Measurements from ENCODE around the gene PRMT7. TPM values are rescaled to one million over a fixed set of nuclear protein-coding genes. Genes with fewer than 3 reads are reported as not detected.

PRMT7 gene
- total and polyA plus RNA-seq, 2 donors from 2014 or later: 20.4 to 33.7 TPM

DNA sequence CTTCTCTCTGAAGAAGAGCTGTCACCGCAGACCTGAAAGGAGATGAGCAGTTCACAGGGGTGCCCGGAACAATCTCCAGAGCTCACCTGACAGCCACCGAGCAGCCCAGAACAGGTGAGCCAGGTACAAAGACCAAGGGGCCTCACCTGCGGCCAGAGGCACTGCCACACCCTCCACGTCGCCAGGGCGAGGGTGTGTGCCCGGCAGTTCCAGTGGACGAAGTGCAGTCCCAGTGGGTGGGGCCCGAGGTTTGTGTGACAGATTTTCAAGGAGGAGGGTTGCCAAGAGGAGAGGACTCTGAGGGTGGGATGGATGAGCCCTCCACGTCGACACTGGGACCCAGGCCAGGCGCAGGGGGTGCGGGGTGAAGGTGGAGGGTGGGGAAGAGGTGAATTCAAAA, 75.8 kb downstream of the PRMT7 start:
- Histone ChIP-seq H3K4me1 (ENCODE audit: control insufficient read depth in 2 of 3, insufficient read depth in 2 of 3, low read depth in 1 of 3, low read length in 3 of 3) (no peaks in the 10 kb centered on the region), H3K36me3 (ENCODE audit: control insufficient read depth in 2 of 3, insufficient read depth in 3 of 3, low read length in 3 of 3) (no peaks in the 10 kb centered on the region), H3K27me3 (ENCODE audit: control insufficient read depth, insufficient read depth, low read length) (no peaks in the 10 kb centered on the region), H3K9ac (ENCODE audit: low read length in 3 of 3) (no peak overlapping the region), H3K4me3 (ENCODE audit: low read length in 3 of 3) (no peak overlapping the region), H3K9me3 (ENCODE audit: control insufficient read depth in 2 of 3, insufficient read depth in 1 of 3, low read length in 3 of 3) (no peaks in the 10 kb centered on the region), H3K27ac (ENCODE audit: low read depth in 2 of 2, low read length in 2 of 2) (no peak overlapping the region)
- FAIRE-seq (no peak), DNase-seq (peak in 1 of 5 donors; percentile 57)
- TF ChIP-seq, protein P1, sequence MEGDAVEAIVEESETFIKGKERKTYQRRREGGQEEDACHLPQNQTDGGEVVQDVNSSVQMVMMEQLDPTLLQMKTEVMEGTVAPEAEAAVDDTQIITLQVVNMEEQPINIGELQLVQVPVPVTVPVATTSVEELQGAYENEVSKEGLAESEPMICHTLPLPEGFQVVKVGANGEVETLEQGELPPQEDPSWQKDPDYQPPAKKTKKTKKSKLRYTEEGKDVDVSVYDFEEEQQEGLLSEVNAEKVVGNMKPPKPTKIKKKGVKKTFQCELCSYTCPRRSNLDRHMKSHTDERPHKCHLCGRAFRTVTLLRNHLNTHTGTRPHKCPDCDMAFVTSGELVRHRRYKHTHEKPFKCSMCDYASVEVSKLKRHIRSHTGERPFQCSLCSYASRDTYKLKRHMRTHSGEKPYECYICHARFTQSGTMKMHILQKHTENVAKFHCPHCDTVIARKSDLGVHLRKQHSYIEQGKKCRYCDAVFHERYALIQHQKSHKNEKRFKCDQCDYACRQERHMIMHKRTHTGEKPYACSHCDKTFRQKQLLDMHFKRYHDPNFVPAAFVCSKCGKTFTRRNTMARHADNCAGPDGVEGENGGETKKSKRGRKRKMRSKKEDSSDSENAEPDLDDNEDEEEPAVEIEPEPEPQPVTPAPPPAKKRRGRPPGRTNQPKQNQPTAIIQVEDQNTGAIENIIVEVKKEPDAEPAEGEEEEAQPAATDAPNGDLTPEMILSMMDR (IDR thresholded peaks at IDR 0.05; ENCODE audit: borderline replicate concordance, extremely low read depth, insufficient read depth): no peak
- intact Hi-C loops (cut with DNase I): no loop called here

DNA sequence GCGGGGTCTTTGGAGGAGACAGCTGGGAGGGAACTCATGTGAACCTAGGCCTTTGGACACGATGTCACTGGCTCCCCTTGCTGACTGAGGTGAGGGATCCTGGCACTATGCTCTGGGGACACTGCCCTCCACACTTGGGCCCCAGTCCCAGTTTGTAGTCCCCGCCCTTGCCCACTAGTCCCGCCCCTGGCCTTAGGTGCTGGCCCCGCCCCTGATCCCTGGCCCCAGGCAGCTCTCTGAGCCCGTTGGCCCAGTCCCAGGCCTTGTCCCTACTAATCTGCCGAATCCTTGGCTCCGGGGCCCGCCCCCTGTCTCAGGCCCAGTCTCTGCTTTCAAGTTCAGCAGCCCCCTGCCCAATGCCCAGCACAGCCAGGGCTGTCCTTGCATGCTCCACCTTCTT, 76.5 kb downstream of the PRMT7 start:
- Histone ChIP-seq H3K4me1 (ENCODE audit: control insufficient read depth in 2 of 3, insufficient read depth in 2 of 3, low read depth in 1 of 3, low read length in 3 of 3) (no peaks in the 10 kb centered on the region), H3K4me3 (ENCODE audit: low read length in 3 of 3) (no peak overlapping the region), H3K36me3 (ENCODE audit: control insufficient read depth in 2 of 3, insufficient read depth in 3 of 3, low read length in 3 of 3) (no peaks in the 10 kb centered on the region), H3K27me3 (ENCODE audit: control insufficient read depth, insufficient read depth, low read length) (no peaks in the 10 kb centered on the region), H3K9ac (ENCODE audit: low read length in 3 of 3) (no peak overlapping the region), H3K27ac (ENCODE audit: low read depth in 2 of 2, low read length in 2 of 2) (no peak overlapping the region), H3K9me3 (ENCODE audit: control insufficient read depth in 2 of 3, insufficient read depth in 1 of 3, low read length in 3 of 3) (no peaks in the 10 kb centered on the region)
- TF ChIP-seq, protein P1 (IDR thresholded peaks at IDR 0.05; ENCODE audit: borderline replicate concordance, extremely low read depth, insufficient read depth): no peak
- DNase-seq (peak in 1 of 5 donors; percentile 68), FAIRE-seq (no peak)
- intact Hi-C loops (cut with DNase I): no loop called here

DNA sequence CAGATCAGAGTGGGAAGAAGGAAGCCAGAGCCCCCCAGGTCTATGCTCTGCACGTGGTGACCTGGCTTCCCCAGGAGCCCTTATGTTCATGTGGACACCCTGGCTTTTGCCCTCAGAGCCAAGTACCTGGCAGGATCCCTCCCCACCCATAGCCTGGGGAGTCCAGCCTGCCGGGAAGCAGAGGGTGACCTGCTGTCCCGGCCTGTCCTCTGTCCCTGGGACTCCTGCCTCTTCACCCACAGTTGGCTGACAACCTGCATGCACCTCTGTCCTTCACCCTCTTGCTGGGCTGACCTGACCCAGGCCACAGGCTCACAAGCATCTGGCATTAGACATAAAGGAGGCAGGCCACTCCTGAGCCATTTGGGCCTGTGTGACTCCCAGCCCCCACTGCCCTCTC, 77.3 kb downstream of the PRMT7 start:
- Histone ChIP-seq H3K9ac (ENCODE audit: low read length in 3 of 3) (no peak overlapping the region), H3K9me3 (ENCODE audit: control insufficient read depth in 2 of 3, insufficient read depth in 1 of 3, low read length in 3 of 3) (no peaks in the 10 kb centered on the region), H3K4me3 (ENCODE audit: low read length in 3 of 3) (no peak overlapping the region), H3K4me1 (ENCODE audit: control insufficient read depth in 2 of 3, insufficient read depth in 2 of 3, low read depth in 1 of 3, low read length in 3 of 3) (no peaks in the 10 kb centered on the region), H3K27me3 (ENCODE audit: control insufficient read depth, insufficient read depth, low read length) (no peaks in the 10 kb centered on the region), H3K36me3 (ENCODE audit: control insufficient read depth in 2 of 3, insufficient read depth in 3 of 3, low read length in 3 of 3) (no peaks in the 10 kb centered on the region), H3K27ac (ENCODE audit: low read depth in 2 of 2, low read length in 2 of 2) (no peak overlapping the region)
- TF ChIP-seq, protein P1 (IDR thresholded peaks at IDR 0.05; ENCODE audit: borderline replicate concordance, extremely low read depth, insufficient read depth): no peak
- DNase-seq: peak in 1 of 5 donors; percentile 36
- intact Hi-C loops (cut with DNase I): no loop called here
- FAIRE-seq: no peak

DNA sequence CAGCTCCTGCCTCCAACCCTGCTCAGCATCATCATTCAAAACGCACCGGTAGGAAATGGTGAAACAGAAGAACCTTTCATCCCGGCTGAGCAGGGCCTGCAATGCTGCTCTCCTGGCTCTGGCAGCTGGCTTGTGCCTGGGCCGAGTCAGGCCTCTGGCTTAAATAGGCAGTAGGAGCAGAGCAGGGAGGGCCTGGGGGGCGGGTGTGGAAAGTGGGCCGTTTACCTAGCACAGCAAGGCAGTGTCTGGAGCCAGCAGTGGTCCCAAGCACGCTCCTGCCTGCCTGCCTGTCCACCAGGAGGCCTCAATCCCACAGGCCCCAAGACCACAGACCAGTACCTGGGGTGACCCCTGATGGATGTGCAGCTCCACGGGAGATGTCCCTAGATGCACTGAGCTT, 78.2 kb downstream of the PRMT7 start:
- H3K9me3 ChIP-seq (ENCODE audit: control insufficient read depth in 2 of 3, insufficient read depth in 1 of 3, low read length in 3 of 3): no peaks in the 10 kb centered on the region
- FAIRE-seq (no peak), DNase-seq (peak in 2 of 5 donors; percentile 30 to 51)
- H3K9ac ChIP-seq (ENCODE audit: low read length in 3 of 3): no peak overlapping the region
- no peaks in the 10 kb centered on the region for H3K36me3 ChIP-seq (ENCODE audit: control insufficient read depth in 2 of 3, insufficient read depth in 3 of 3, low read length in 3 of 3)
- intact Hi-C loops (cut with DNase I): no loop called here
- H3K27ac ChIP-seq (ENCODE audit: low read depth in 2 of 2, low read length in 2 of 2): no peak overlapping the region
- TF ChIP-seq, protein P1 (IDR thresholded peaks at IDR 0.05; ENCODE audit: borderline replicate concordance, extremely low read depth, insufficient read depth): no peak
- no peaks in the 10 kb centered on the region for H3K27me3 ChIP-seq (ENCODE audit: control insufficient read depth, insufficient read depth, low read length)
- H3K4me3 ChIP-seq (ENCODE audit: low read length in 3 of 3): no peak overlapping the region
- no peaks in the 10 kb centered on the region for H3K4me1 ChIP-seq (ENCODE audit: control insufficient read depth in 2 of 3, insufficient read depth in 2 of 3, low read depth in 1 of 3, low read length in 3 of 3)
